ENCODE results near the gene PDLIM7.

- TF ChIP-seq CTCF (IDR thresholded peaks at IDR 0.05; ENCODE audit: low read length) (no peak), EZH2 (IDR thresholded peaks at IDR 0.05; ENCODE audit: borderline replicate concordance, low read length) (no peak)
These were observed 22.9 kb upstream of the PDLIM7 start for GRCh38 chr5:177520271-177520670.

All from OCI-LY1 (cell line).